A673 (cell line): ENCODE data around the gene VPS41. TPM values are rescaled to one million over a fixed set of nuclear protein-coding genes. Genes with fewer than 3 reads are reported as not detected.
"Not testable (repeated sequence)": the region's sequence is repeated elsewhere in the genome, so short reads cannot be mapped to it uniquely, and the experiment has no call there.

Source experiments
- BruUV-seq: library from RNA; stranded (reverse); fragments of 400-500 nt; replicated peaks from 2 replicates; lab custom pipeline; 2021; lab: Mats Ljungman, UMichigan
- CTCF ChIA-PET: fragments of 300-600 bp; sonication (Branson Sonifier 250); formaldehyde crosslinking; loops from one replicate; lab custom pipeline; 2022; ENCODE audit warnings: antibody characterized with exemption; lab: Charles Lee
- POLR2A ChIA-PET: fragments of 300-600 bp; sonication (Branson Sonifier 250); formaldehyde crosslinking; loops from one replicate; lab custom pipeline; 2022; ENCODE audit warnings: antibody characterized with exemption; ENCODE audit not compliant: low non-redundant PET; lab: Charles Lee
- DNase-seq: peaks from one replicate; pipeline ENCODE4 v3.0.0-alpha.2; 2015; ENCODE audit warnings: low spot score
- H3K27ac ChIP-seq: fragments of 200-600 bp; sonication (generic); 2 replicates; pipeline ENCODE4 v1.5.1; 2016; ENCODE audit warnings: mixed run types, low read depth, mild to moderate bottlenecking, mixed read lengths, antibody characterized with exemption, low read length; ENCODE audit not compliant: poor library complexity, severe bottlenecking
- H3K27me3 ChIP-seq: fragments of 200-600 bp; sonication (generic); replicated peaks from 2 replicates; pipeline ENCODE4 v1.6.1; 2017; ENCODE audit warnings: mixed run types, low read depth, mild to moderate bottlenecking, mixed read lengths, antibody characterized with exemption, low read length; ENCODE audit not compliant: insufficient read depth, poor library complexity
- H3K36me3 ChIP-seq: fragments of 200-600 bp; sonication (generic); 2 replicates; pipeline ENCODE4 v1.6.1; 2016; ENCODE audit warnings: mixed run types, mild to moderate bottlenecking, mixed read lengths, antibody characterized with exemption, low read length; ENCODE audit not compliant: insufficient read depth, poor library complexity, severe bottlenecking
- H3K4me1 ChIP-seq: fragments of 200-600 bp; sonication (generic); 2 replicates; pipeline ENCODE4 v1.6.1; 2017; ENCODE audit warnings: mixed run types, mild to moderate bottlenecking, mixed read lengths, antibody characterized with exemption, low read length; ENCODE audit not compliant: insufficient read depth, poor library complexity, severe bottlenecking
- H3K4me3 ChIP-seq: fragments of 200-600 bp; sonication (generic); 2 replicates; pipeline ENCODE4 v1.5.1; 2016; ENCODE audit warnings: low read depth, mixed run types, mild to moderate bottlenecking, mixed read lengths, low read length; ENCODE audit not compliant: poor library complexity, severe bottlenecking
- H3K9me3 ChIP-seq: fragments of 200-600 bp; sonication (generic); 2 replicates; pipeline ENCODE4 v1.6.1; 2016; ENCODE audit warnings: mixed run types, low read depth, mild to moderate bottlenecking, mixed read lengths, antibody characterized with exemption, low read length; ENCODE audit not compliant: poor library complexity, severe bottlenecking
- EZH2 ChIP-seq: fragments of 200-600 bp; sonication (generic); IDR thresholded peaks from 2 replicates; pipeline ENCODE4 v1.6.1; 2017; ENCODE audit warnings: borderline replicate concordance, low read depth, mild to moderate bottlenecking, mixed read lengths, antibody characterized with exemption, low read length; ENCODE audit not compliant: poor library complexity, severe bottlenecking
- intact Hi-C: fragments of 100-400 bp; cut with micrococcal nuclease; formaldehyde crosslinking; loops from one replicate; pipeline ENCODE4 v1.10.0; 2022; ENCODE audit not compliant: unreplicated experiment
- total RNA-seq: library from RNA; stranded (reverse); gene quantifications from 2 replicates; pipeline ENCODE4 v1.2.3, GENCODE V29; 2021
- TF ChIP-seq, protein P1 (sequence below): fragments of 300-800, 200-600 bp; sonication (generic); conservative IDR thresholded peaks from 2 replicates; pipeline ENCODE4 v1.5.1; 2017; ENCODE audit warnings: low read depth, mild to moderate bottlenecking, antibody characterized with exemption, low read length, moderate library complexity, mixed read lengths

Gene VPS41
- total RNA-seq, 1 experiment from 2014 or later, result 45.8 TPM

DNA sequence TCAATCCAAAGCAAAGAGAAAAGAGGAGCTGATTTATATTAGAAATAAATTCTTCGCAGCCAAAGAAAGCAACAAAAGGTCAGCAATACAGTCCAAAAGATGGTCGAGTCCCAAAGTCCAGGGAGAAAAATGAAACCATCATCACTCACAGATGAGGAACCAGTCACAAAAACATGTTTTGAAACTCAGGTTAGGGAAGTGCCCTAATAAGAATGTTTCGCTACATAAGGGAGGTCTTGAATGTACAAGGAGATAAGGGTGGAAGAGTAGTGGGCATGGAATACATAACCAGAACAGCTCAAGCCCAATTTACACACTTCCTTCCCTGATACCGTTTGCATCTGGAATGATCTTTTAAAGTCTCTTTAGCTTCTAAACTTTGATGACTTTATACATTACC is 53.6 kb downstream of the VPS41 start:
- POLR2A ChIA-PET, result no interaction called here
- intact Hi-C loops, result no loop called here
- CTCF ChIA-PET, result no interaction called here
- Histone ChIP-seq H3K4me1 (no peaks in the 10 kb centered on the region), H3K9me3 (no peaks in the 10 kb centered on the region), H3K27me3 (no peaks in the 10 kb centered on the region), H3K36me3 (no peaks in the 10 kb centered on the region), H3K27ac (no peak overlapping the region), H3K4me3 (no peak overlapping the region)
- no peak for TF ChIP-seq EZH2
- TF ChIP-seq, protein P1, sequence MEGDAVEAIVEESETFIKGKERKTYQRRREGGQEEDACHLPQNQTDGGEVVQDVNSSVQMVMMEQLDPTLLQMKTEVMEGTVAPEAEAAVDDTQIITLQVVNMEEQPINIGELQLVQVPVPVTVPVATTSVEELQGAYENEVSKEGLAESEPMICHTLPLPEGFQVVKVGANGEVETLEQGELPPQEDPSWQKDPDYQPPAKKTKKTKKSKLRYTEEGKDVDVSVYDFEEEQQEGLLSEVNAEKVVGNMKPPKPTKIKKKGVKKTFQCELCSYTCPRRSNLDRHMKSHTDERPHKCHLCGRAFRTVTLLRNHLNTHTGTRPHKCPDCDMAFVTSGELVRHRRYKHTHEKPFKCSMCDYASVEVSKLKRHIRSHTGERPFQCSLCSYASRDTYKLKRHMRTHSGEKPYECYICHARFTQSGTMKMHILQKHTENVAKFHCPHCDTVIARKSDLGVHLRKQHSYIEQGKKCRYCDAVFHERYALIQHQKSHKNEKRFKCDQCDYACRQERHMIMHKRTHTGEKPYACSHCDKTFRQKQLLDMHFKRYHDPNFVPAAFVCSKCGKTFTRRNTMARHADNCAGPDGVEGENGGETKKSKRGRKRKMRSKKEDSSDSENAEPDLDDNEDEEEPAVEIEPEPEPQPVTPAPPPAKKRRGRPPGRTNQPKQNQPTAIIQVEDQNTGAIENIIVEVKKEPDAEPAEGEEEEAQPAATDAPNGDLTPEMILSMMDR, result no peak
- no TSS peak for BruUV-seq
- no peak for DNase-seq

- intact Hi-C loops, BruUV-seq, POLR2A ChIA-PET: not testable (repeated sequence)
Observed at GRCh38 chr7:38854947-38855346, 54.0 kb downstream of the VPS41 start.

GRCh38 chr7:38851321-38851720 is 57.7 kb downstream of the VPS41 start:
- POLR2A ChIA-PET, result no interaction called here
- TF ChIP-seq, protein P1, result no peak
- TF ChIP-seq EZH2, result no peak
- no peak for DNase-seq
- BruUV-seq, result no TSS peak
- H3K4me1 ChIP-seq, result no peaks in the 10 kb centered on the region
- no peaks in the 10 kb centered on the region for H3K9me3 ChIP-seq
- H3K27ac ChIP-seq, result no peak overlapping the region
- intact Hi-C loops, result no loop called here
- CTCF ChIA-PET, result no interaction called here
- H3K36me3 ChIP-seq, result no peaks in the 10 kb centered on the region
- no peak overlapping the region for H3K4me3 ChIP-seq
- H3K27me3 ChIP-seq, result no peaks in the 10 kb centered on the region

More at GRCh38 chr7:38854947-38855346, 54.0 kb downstream of the VPS41 start:
- H3K4me3 ChIP-seq, H3K36me3 ChIP-seq, CTCF ChIA-PET, DNase-seq, H3K4me1 ChIP-seq, H3K9me3 ChIP-seq, H3K27ac ChIP-seq, H3K27me3 ChIP-seq: not testable (repeated sequence)

- Histone ChIP-seq H3K9me3 (no peaks in the 10 kb centered on the region), H3K4me1 (no peaks in the 10 kb centered on the region), H3K36me3 (no peaks in the 10 kb centered on the region), H3K27ac (no peak overlapping the region), H3K4me3 (no peak overlapping the region), H3K27me3 (no peaks in the 10 kb centered on the region)
- CTCF ChIA-PET, result no interaction called here
- POLR2A ChIA-PET, result no interaction called here
- peak; percentile 73 for DNase-seq
- no TSS peak for BruUV-seq
- TF ChIP-seq, protein P1, result no peak
- no peak for TF ChIP-seq EZH2
- intact Hi-C loops, result no loop called here
Observed at GRCh38 chr7:38846280-38846679, 62.7 kb downstream of the VPS41 start.
